HG03457 (cell line): ENCODE measurements around the gene PLAAT1.

Experiments used
- ATAC-seq: cut with Tn5 transposase; IDR thresholded peaks from one replicate; pipeline ENCODE4 v1.9.1; 2021; ENCODE audit warnings: moderate number of reproducible peaks; ENCODE audit not compliant: unreplicated experiment

PLAAT1 gene

GRCh38 chr3:193240850-193241706, at the start of gene PLAAT1:
TSS of gene PLAAT1 (plus strand) at chr3:193241222. CDS start at chr3:193255651, 14,429 bp downstream.
- no peak for ATAC-seq

GRCh38 chr3:193194371-193194770, 46.7 kb upstream of the PLAAT1 start:
- no peak for ATAC-seq

GRCh38 chr3:193196746-193197145, 44.3 kb upstream of the PLAAT1 start:
- no peak for ATAC-seq

GRCh38 chr3:193207290-193208273, 33.4 kb upstream of the PLAAT1 start:
- no peak for ATAC-seq

- no peak for ATAC-seq
Observed at GRCh38 chr3:193210618-193211017, 30.4 kb upstream of the PLAAT1 start.

GRCh38 chr3:193211173-193211572, 29.8 kb upstream of the PLAAT1 start:
- ATAC-seq: no peak

GRCh38 chr3:193211984-193212383, 29.0 kb upstream of the PLAAT1 start:
- ATAC-seq: no peak

- no peak for ATAC-seq
Observed at GRCh38 chr3:193212844-193213243, 28.2 kb upstream of the PLAAT1 start.

- no peak for ATAC-seq
Observed at GRCh38 chr3:193214445-193214844, 26.6 kb upstream of the PLAAT1 start.

- no peak for ATAC-seq
Observed at GRCh38 chr3:193225302-193226125, 15.5 kb upstream of the PLAAT1 start.

- no peak for ATAC-seq
Observed at GRCh38 chr3:193228206-193228605, 12.8 kb upstream of the PLAAT1 start.

GRCh38 chr3:193229851-193230420, 11.1 kb upstream of the PLAAT1 start:
- no peak for ATAC-seq

GRCh38 chr3:193230610-193231009, 10.4 kb upstream of the PLAAT1 start:
- ATAC-seq: no peak

- no peak for ATAC-seq
Observed at GRCh38 chr3:193231201-193231600, 9.8 kb upstream of the PLAAT1 start.

- ATAC-seq: no peak
Observed at GRCh38 chr3:193236599-193236998, 4.4 kb upstream of the PLAAT1 start.

GRCh38 chr3:193237030-193237429, 4.0 kb upstream of the PLAAT1 start:
- no peak for ATAC-seq

GRCh38 chr3:193240436-193240849, 579 bp upstream of the PLAAT1 start:
- ATAC-seq: no peak

GRCh38 chr3:193241716-193242115, 694 bp downstream of the PLAAT1 start:
- no peak for ATAC-seq

- no peak for ATAC-seq
Observed at GRCh38 chr3:193243571-193243970, 2.5 kb downstream of the PLAAT1 start.

GRCh38 chr3:193248848-193249468, 7.9 kb downstream of the PLAAT1 start:
- no peak for ATAC-seq
